Activated CD4-positive, alpha-beta T cell treated with anti-CD3 and anti-CD28 coated beads, Interleukin-10, Interleukin-2, amounts not matched to agents 100 ng/mL and 50 ng/mL, durations not matched to agents 16 hours and 8 hours (primary cell): Measurements from ENCODE around the gene SSH3.
"Not testable (repeated sequence)": the region's sequence is repeated elsewhere in the genome, so short reads cannot be mapped to it uniquely, and the experiment has no call there.

Source experiments
- DNase-seq: peaks from one replicate; pipeline ENCODE4 v3.0.0-alpha.2; 2020

The SSH3 gene

GRCh38 chr11:67312187-67313021 lies 9.1 kb downstream of the SSH3 start:
- DNase-seq, result peak; percentile 45

DNA sequence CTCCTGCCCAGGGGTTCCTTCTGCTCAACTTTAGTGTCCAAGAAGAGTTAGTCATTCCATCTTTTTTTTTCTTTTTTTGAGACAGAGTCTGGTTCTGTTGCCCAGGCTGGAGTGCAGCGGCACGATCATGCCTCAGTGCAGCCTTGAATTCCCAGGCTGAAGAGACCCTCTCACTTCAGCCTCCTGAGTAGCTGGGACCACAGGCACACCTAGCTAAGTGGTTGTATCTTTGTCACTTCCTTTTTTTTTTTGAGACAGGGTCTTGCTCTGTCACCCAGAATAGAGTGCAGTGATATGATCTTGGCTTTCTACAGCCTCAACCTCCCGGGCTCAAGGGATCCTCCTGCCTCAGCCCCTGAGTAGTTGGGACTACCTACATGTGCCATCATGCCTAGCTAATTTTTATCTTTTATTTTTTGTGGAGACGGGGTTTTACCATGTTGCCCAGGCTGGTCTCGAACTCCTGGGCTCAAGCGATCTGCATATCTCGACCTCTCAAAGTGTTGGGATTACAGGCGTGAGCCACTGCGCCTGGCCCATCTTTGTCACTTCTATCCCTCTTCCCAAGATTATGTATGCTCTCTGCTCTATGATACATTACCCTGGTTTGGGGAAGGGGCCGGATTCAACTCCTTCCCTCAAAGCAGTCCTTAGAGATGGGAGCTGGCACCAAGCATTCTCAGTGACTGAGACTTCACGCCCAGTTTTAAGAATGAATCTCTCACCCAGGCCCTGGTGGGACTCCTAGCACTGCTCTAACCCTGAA lies 10.0 kb downstream of the SSH3 start:
- no peak for DNase-seq

DNA sequence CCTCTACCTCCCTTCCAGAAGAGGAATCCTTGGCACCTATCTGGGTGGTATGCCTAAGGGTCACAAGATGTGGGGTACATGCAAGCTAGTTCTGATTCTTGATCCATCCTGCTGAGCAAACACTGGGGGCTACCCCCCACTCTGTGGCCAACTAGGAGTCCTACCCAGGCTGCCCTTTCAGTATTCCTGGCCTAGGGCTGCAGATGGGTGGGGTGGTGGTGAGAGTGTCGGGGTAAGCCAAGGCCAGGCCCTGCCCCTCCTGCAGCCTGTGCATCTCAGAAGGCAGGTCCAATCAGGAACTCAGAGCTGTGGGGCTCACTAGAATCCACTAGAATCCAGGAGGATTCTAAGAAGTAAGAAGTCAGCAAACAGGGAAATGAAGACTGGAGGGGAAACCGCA lies 10.9 kb downstream of the SSH3 start:
- DNase-seq, result no peak

GRCh38 chr11:67315325-67315909 lies 12.1 kb downstream of the SSH3 start:
- no peak for DNase-seq

- DNase-seq, result no peak
These were observed 13.5 kb downstream of the SSH3 start for GRCh38 chr11:67316882-67317204.

- DNase-seq, result peak; percentile 99
These were observed 14.0 kb downstream of the SSH3 start for GRCh38 chr11:67317205-67317887.

DNA sequence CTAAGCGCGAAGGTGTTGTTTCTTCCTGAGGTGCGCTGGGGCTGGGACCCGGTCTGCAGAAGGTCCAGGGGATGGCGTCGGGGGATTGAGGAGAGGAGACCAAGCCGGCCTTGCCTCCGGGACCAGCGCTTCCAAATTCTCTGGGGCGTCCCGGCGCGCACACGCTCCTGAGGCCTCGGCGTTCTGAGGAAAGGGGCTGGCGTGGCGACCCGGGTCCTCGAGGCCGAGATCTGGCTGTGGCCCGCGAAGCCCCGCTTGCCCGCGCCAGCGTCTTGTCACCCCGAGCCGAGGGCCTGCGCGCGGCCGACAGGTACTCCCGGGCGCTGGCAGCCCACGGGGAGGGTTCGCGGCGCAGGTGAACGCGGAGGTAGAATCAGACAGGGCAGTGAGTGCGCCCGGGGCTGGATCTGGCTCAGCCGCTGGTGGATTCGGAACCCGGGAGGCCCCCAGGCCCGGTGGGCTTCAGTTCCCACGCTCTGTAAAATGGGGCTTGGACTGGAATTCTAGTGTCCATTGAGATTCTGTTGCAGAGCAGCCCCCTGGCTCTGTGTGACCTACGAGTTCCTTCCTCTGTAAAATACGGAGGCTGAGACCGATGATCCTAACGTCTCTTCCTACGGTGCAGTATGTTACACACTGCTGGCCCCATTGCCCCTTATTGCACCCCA lies 14.7 kb downstream of the SSH3 start:
- no peak for DNase-seq

DNA sequence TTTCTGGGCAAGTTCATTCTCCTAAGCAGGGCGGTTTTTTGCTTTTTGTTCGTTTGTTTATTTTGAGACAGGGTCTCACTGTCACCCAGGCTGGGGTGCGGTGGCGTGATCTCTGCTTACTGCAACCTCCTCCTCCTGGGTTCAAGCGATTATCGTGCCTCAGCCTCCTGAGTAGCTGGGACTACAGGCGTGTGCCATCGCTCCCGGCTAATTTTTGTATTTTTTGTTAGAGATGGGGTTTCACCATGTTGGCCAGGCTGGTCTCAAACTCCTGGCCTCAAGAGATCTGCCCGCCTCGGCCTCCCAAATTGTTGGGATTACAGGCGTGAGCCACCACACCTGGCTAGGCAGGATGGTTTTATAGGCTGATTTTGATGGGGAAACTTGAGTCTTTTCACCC lies 15.5 kb downstream of the SSH3 start:
- DNase-seq, result not testable (repeated sequence)

GRCh38 chr11:67320011-67320410 lies 16.7 kb downstream of the SSH3 start:
- DNase-seq, result no peak

DNA sequence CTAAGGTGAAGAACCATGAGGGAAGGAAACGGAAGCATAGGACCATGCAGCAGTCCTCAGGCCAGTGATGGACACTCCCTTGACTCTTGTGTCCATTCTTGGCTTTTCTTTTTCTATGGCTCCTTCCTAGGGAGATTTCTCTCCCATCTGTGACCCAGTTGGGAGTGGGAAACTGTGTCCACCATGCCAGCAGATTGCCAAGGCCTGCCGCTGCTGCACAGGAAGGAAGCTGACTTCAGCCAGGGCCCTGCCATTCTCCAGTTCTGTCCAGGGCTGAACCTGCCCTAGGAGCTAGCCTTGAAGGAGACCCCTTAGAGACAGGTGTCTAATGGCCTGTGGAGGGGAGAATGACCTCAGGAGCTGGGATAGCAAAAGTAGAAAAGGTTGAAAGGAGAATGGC lies 17.4 kb downstream of the SSH3 start:
- DNase-seq, result no peak

GRCh38 chr11:67321313-67321871 lies 18.1 kb downstream of the SSH3 start:
- DNase-seq, result no peak

GRCh38 chr11:67322049-67322448 lies 18.7 kb downstream of the SSH3 start:
- no peak for DNase-seq

- no peak for DNase-seq
These were observed 20.2 kb downstream of the SSH3 start for GRCh38 chr11:67323526-67323925.

GRCh38 chr11:67332081-67332691 lies 28.9 kb downstream of the SSH3 start:
- no peak for DNase-seq

GRCh38 chr11:67337257-67337656 lies 33.9 kb downstream of the SSH3 start:
- DNase-seq, result no peak

DNA sequence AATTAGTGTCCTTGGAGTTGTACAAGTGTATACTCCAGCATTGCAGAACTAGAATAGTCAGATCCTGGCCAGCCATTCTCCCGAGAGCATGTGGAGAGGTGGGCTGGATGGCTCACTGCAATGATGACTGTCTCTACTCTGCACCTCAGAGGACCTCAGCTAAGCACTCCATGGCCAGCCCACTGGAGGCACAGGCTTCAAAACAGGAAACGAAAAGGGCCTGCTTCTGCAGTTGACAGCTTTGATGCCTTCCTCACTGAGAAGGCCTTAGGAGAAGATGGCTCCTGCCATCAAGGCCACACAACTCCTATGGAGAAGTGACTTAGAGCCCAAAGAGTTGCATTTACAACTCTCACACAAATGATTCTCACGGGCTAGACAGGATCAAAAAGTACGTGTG lies 40.9 kb downstream of the SSH3 start:
- no peak for DNase-seq

DNA sequence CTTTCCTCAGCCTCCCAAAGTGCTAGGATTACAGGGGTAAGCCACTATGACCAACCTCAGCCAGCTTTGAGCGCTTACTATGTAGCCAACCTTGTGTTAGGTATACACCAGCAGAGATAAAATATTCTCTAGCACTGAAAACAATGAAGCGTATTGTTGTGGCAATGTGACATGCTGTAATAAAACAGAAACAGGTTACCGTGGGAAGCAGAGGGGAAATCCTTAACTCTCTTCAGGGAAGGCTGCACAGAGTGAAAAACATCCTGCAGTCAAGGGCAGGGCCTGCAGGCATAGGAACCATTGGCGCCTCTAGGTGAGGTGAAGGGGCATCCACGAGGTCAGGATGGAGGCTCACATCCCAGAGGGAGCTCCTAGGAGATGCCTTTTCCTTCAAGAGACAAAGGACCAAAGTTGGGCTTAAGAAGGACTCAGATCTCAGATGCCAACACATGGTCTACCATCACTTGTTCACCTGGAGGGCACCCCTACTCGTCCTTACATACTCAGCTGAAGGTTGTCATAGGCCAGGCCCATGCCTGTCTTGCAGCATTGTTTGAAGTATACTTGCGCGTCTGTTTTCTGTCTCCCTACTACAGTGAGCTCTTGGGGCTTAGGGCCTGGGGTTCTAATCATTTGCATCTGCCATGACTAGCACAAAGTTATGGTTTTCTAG lies 42.1 kb downstream of the SSH3 start:
- no peak for DNase-seq

- DNase-seq, result peak; percentile 41
These were observed 42.8 kb downstream of the SSH3 start for GRCh38 chr11:67345920-67346819.

GRCh38 chr11:67347964-67348749 lies 44.8 kb downstream of the SSH3 start:
- DNase-seq, result no peak

DNA sequence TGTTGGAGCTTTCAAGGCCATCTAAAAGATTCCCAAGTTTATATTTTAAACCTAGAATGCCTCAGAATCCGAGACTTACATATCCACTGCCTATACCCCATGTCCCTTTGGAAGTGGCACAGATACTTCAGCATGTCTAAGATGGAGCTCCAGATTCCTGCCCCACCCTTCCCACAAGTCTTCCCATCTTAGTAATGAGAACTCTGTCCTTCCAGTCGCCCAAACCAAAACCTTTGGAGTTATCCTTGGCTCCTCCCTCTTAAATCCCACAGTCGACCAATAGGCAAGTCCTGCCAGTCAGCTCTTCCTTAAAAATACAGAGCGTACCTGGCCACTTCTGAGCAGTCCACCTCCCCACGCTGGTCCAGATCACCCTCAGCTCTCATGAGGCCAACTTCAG lies 45.7 kb downstream of the SSH3 start:
- DNase-seq, result no peak
